ENCODE data around the gene DNAJC18.

- no peak for TF ChIP-seq POLR2AphosphoS5 (IDR thresholded peaks at IDR 0.05; ENCODE audit: borderline replicate concordance, low read depth, low read length)
- TF ChIP-seq EZH2 (IDR thresholded peaks at IDR 0.05): no peak
- no peak for TF ChIP-seq FOXP2 (optimal IDR thresholded peaks at IDR 0.05; ENCODE audit: control extremely low read depth, extremely low read length, insufficient read depth)
Measured at GRCh38 chr5:139385061-139386049, 54.0 kb downstream of the DNAJC18 start.

Measured in SK-N-MC (cell line).